HAP-1 (cell line): ENCODE results near the gene CSNK1G2.

Experiments used
- DNase-seq, 2 experiments: peaks; one replicate each; pipeline ENCODE4 v3.0.0-alpha.2; 2016 to 2020; ENCODE audit warnings: low spot score in 2 of 2
- H3K27me3 ChIP-seq: fragments of 250-450 bp; sonication (Bioruptor Pico); 2 replicates; pipeline ENCODE4 v1.5.1; 2020; ENCODE audit warnings: low read depth, mild to moderate bottlenecking, moderate library complexity
- H3K36me3 ChIP-seq: fragments of 250-450 bp; sonication (Bioruptor Pico); replicated peaks from 2 replicates; pipeline ENCODE4 v1.5.1; 2020; ENCODE audit warnings: mild to moderate bottlenecking
- H3K4me1 ChIP-seq: fragments of 250-450 bp; sonication (Bioruptor Pico); 2 replicates; pipeline ENCODE4 v1.5.1; 2020; ENCODE audit warnings: mild to moderate bottlenecking
- H3K4me3 ChIP-seq: fragments of 250-450 bp; sonication (Bioruptor Pico); 2 replicates; pipeline ENCODE4 v1.5.1; 2020; ENCODE audit warnings: mild to moderate bottlenecking, moderate library complexity
- H3K9me3 ChIP-seq: fragments of 250-450 bp; sonication (Bioruptor Pico); 2 replicates; pipeline ENCODE4 v1.5.1; 2020; ENCODE audit warnings: mild to moderate bottlenecking, moderate library complexity
- in situ Hi-C: fragments of 300-500 bp; cut with MboI; formaldehyde crosslinking; loops from 3 replicates; pipeline ENCODE4 v1.14.3; 2020; ENCODE audit warnings: low sequenced_read_pairs, inconsistent platforms, mixed read lengths

CSNK1G2 gene

GRCh38 chr19:1943661-1944087, 2.7 kb downstream of the CSNK1G2 start:
- H3K4me1 ChIP-seq: peaks cover 14% of the 10 kb centered on the region
- peak overlapping the region; percentile 82; the same call in 1 of the 2 replicates for H3K4me3 ChIP-seq
- no peaks in the 10 kb centered on the region for H3K9me3 ChIP-seq
- DNase-seq: no peak
- no peaks in the 10 kb centered on the region for H3K36me3 ChIP-seq
- in situ Hi-C loops: no loop called here
- no peaks in the 10 kb centered on the region for H3K27me3 ChIP-seq

GRCh38 chr19:1944088-1944915, 3.3 kb downstream of the CSNK1G2 start:
- no peaks in the 10 kb centered on the region for H3K27me3 ChIP-seq
- H3K4me3 ChIP-seq: no peak overlapping the region
- DNase-seq: no peak
- no peaks in the 10 kb centered on the region for H3K9me3 ChIP-seq
- H3K4me1 ChIP-seq: peaks cover 14% of the 10 kb centered on the region
- peaks cover under 1% of the 10 kb centered on the region; the same call in 1 of the 2 replicates for H3K36me3 ChIP-seq
- in situ Hi-C loops: no loop called here

GRCh38 chr19:1944916-1945561, 4.1 kb downstream of the CSNK1G2 start:
- no peak for DNase-seq
- no peak overlapping the region for H3K4me3 ChIP-seq
- H3K4me1 ChIP-seq: peaks cover 8% of the 10 kb centered on the region
- no peaks in the 10 kb centered on the region for H3K27me3 ChIP-seq
- H3K36me3 ChIP-seq: peaks cover 6% of the 10 kb centered on the region; the same call in 1 of the 2 replicates
- in situ Hi-C loops: no loop called here
- H3K9me3 ChIP-seq: no peaks in the 10 kb centered on the region

GRCh38 chr19:1945899-1946298, 4.9 kb downstream of the CSNK1G2 start:
- peak in 1 of 2 experiments; percentile 79 for DNase-seq
- Histone ChIP-seq H3K4me1 (peaks cover 8% of the 10 kb centered on the region), H3K4me3 (no peak overlapping the region), H3K36me3 (peaks cover 6% of the 10 kb centered on the region; the same call in 1 of the 2 replicates), H3K27me3 (no peaks in the 10 kb centered on the region), H3K9me3 (no peaks in the 10 kb centered on the region)
- in situ Hi-C loops: no loop called here

GRCh38 chr19:1947651-1948209, 6.8 kb downstream of the CSNK1G2 start:
- no peaks in the 10 kb centered on the region for H3K9me3 ChIP-seq
- H3K4me1 ChIP-seq: peaks cover 8% of the 10 kb centered on the region
- in situ Hi-C loops: no loop called here
- peaks cover 6% of the 10 kb centered on the region for H3K36me3 ChIP-seq
- no peak for DNase-seq
- H3K27me3 ChIP-seq: no peaks in the 10 kb centered on the region
- H3K4me3 ChIP-seq: no peak overlapping the region

GRCh38 chr19:1949304-1950101, 8.5 kb downstream of the CSNK1G2 start:
- in situ Hi-C loops: no loop called here
- Histone ChIP-seq H3K4me3 (no peak overlapping the region), H3K4me1 (no peaks in the 10 kb centered on the region), H3K9me3 (no peaks in the 10 kb centered on the region), H3K27me3 (no peaks in the 10 kb centered on the region), H3K36me3 (peaks cover 6% of the 10 kb centered on the region)
- DNase-seq: no peak

GRCh38 chr19:1950640-1951039, 9.7 kb downstream of the CSNK1G2 start:
- H3K36me3 ChIP-seq: peaks cover 6% of the 10 kb centered on the region
- H3K27me3 ChIP-seq: no peaks in the 10 kb centered on the region
- no peak overlapping the region for H3K4me3 ChIP-seq
- in situ Hi-C loops: no loop called here
- H3K9me3 ChIP-seq: no peaks in the 10 kb centered on the region
- no peak for DNase-seq
- H3K4me1 ChIP-seq: no peaks in the 10 kb centered on the region

- H3K4me3 ChIP-seq: no peak overlapping the region
- DNase-seq: no peak
- H3K9me3 ChIP-seq: no peaks in the 10 kb centered on the region
- H3K36me3 ChIP-seq: peaks cover 6% of the 10 kb centered on the region
- no peaks in the 10 kb centered on the region for H3K27me3 ChIP-seq
- H3K4me1 ChIP-seq: no peaks in the 10 kb centered on the region
- in situ Hi-C loops: no loop called here
Measured at GRCh38 chr19:1952635-1953034, 11.7 kb downstream of the CSNK1G2 start.

GRCh38 chr19:1953037-1953436, 12.1 kb downstream of the CSNK1G2 start:
- no peak for DNase-seq
- in situ Hi-C loops: no loop called here

GRCh38 chr19:1953441-1954094, 12.6 kb downstream of the CSNK1G2 start:
- DNase-seq: no peak
- Histone ChIP-seq H3K4me3 (no peak overlapping the region), H3K9me3 (no peaks in the 10 kb centered on the region), H3K27me3 (no peaks in the 10 kb centered on the region), H3K36me3 (peaks cover 6% of the 10 kb centered on the region), H3K4me1 (no peaks in the 10 kb centered on the region)
- in situ Hi-C loops: no loop called here

More at GRCh38 chr19:1953037-1953436, 12.1 kb downstream of the CSNK1G2 start:
- Histone ChIP-seq H3K4me1 (no peaks in the 10 kb centered on the region), H3K27me3 (no peaks in the 10 kb centered on the region), H3K9me3 (no peaks in the 10 kb centered on the region), H3K36me3 (peaks cover 6% of the 10 kb centered on the region), H3K4me3 (no peak overlapping the region)

- Histone ChIP-seq H3K4me3 (no peak overlapping the region), H3K36me3 (peaks cover 3% of the 10 kb centered on the region), H3K4me1 (no peaks in the 10 kb centered on the region), H3K27me3 (no peaks in the 10 kb centered on the region), H3K9me3 (no peaks in the 10 kb centered on the region)
- no peak for DNase-seq
- in situ Hi-C loops: no loop called here
Measured at GRCh38 chr19:1954532-1954933, 13.6 kb downstream of the CSNK1G2 start.

- in situ Hi-C loops: no loop called here
- H3K4me3 ChIP-seq: no peak overlapping the region
- no peaks in the 10 kb centered on the region for H3K27me3 ChIP-seq
- no peaks in the 10 kb centered on the region; the same call in 1 of the 2 replicates for H3K36me3 ChIP-seq
- no peaks in the 10 kb centered on the region for H3K4me1 ChIP-seq
- no peaks in the 10 kb centered on the region for H3K9me3 ChIP-seq
- no peak for DNase-seq
Measured at GRCh38 chr19:1955171-1956121, 14.5 kb downstream of the CSNK1G2 start.
